NCI-H82 treated with DMSO at 0.1 percent for 48 hours (cell line): ENCODE results near the gene ZNF621.

ENCODE experiments used
- DNase-seq: peaks from one replicate; lab custom pipeline; 2025; ENCODE audit not compliant: unreplicated experiment; lab: John Stamatoyannopoulos, UW

Gene ZNF621

DNA sequence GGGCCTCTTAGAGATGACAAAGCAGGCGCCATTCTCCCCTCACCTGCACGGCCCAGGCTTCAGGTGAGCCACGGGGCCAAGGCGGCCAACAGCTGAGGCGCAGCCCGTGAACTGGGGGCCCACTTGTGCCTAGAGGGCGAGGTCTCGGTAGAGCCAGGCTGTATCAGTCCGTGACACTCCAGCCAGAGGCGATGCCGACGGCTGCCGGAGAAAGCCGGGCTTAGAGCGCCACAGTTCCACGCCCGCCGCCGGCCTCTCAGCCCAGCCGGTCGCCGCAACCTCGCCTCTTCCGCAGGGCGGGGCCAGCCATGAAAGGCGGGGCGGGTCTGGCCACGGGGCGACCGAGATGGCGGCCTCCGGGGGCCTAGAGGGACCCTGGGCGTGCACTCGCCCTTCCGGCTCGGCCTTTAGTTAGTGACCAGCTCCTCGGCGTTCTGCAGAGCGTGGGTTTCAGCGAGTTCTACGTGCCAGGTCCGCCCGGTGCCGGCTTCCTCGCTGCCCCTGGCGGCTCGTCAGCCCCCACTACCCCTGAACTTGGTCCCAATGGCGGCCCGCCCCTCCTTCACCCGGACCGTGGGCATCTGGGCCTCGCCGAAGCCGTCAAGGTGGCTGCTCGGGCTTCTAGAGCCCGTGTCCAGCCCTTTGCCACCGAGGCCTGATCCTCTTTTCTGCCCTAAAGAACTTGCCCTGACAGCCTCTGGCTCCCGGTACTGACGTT, at the start of gene ZNF621:
ZNF621 (plus strand) TSS at position 393 of the 718 bp plus-strand sequence. CDS start 881 bp downstream, outside the sequence.
- peak; percentile 20 for DNase-seq

DNA sequence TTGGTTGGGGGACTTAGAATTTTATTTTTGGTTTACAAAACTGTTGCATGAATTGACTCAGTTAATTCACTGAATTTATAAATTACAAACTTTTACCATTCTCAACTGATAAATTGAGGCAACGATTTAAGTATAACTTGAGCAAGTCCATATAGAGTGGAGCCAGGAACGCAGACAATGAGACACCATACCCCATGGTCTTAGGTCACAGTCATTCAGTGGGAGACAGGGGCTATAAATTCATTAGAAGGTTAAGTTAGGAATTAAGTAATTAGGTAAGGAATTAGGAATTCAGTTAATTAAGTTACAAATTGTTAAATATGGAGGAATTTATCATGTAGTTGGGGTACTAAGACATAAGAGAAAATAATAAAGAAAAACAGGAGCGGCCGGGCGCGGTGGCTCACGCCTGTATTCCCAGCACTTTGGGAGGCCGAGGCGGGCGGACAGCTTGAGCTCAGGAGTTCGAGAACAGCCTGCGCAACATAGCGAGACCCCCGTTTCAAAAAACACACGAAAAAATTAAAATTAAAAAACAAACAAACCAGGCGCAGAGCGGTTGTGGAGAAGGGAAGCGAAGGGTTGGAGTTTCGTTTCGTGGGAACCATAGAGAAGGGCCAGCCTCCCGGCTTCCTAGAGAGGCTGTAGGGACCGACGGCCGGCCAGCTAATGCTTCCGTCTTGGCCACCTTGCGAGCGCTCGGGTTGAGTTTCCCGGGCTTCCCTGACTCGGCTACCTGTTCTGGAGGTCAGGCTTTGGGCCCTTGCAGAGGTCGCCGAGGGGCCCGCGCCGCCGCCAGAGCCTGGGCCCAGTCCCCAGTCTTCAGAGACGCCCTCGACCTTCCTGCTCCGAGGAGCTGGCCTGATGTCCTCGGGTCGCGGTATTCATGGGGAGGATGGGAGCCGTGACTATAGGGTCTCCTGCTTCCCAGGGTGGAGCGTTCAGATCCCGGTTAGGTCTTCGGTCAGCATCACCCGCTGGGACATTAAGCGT, 48.0 kb upstream of the ZNF621 start, which contains the start of gene ZNF619:
ZNF619 (plus strand) TSS at position 645 of the 993 bp plus-strand sequence. CDS start 858 bp downstream, outside the sequence.
- no peak for DNase-seq

DNA sequence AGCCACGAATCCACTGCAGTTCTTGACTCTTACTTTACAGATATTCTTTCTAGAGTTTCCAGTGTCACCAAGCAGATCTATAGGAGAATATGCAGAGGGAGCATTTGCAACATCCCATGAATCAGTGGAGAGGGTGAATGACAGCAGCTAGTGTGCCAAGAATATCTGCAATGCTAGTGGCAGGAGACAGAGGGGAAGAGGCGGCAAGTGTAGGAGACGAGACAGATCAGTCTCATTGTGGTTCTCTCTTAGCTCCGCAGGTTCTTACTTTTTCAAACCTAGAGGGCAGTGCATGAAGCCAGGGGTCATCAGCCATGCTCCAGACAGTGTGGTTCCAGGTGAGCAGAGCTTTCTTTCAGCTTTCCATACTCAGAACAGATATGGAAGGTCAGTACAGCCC, 47.1 kb upstream of the ZNF621 start:
- no peak for DNase-seq

DNA sequence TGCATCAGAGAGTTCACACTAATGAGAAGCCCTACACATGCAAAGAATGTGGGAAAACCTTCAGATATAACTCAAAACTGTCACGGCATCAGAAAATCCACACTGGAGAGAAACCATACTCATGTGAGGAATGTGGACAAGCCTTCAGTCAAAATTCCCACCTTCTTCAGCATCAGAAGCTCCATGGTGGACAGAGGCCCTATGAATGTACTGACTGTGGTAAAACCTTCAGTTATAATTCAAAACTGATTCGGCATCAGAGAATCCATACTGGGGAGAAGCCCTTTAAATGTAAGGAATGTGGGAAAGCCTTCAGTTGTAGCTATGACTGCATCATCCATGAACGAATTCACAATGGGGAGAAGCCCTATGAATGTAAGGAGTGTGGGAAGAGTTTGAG, 37.6 kb upstream of the ZNF621 start:
- no peak for DNase-seq

DNA sequence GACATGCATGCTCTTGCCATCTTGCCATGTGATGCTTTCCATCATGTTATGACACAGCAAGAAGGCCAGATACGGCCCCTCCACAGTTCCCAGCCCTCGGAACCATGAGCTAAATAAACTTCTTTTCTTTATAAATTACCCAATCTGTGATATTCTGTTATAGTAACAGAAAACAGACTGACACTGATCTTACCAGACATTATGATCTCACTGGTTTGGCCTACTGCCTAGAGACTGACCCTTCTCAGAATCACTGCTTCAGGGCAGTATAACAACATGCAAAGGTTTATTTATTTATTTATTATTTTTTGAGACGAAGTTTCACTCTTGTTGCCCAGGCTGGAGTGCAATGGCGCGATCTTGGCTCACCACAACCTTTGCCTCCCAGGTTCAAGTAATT, 33.8 kb upstream of the ZNF621 start:
- DNase-seq = no peak

DNA sequence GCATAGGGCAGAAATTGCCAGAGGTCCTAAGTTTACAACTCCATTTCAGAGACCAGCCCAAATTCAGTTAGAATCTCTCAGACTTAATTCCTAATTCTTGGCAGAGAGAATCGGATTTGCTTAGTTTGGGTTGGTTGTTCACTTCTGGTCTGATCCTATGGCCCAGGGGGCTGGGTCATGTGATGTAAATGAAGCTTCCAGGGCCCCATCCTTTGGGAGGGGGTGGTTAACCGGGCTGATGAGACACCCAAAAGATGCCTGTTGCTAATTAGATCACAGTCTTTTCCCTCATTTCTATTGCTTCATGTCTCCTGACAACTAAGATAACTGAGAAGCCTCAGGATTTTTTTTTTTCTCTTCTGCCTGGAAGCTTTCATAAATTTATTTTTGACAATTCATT, 30.1 kb upstream of the ZNF621 start:
- no peak for DNase-seq

DNA sequence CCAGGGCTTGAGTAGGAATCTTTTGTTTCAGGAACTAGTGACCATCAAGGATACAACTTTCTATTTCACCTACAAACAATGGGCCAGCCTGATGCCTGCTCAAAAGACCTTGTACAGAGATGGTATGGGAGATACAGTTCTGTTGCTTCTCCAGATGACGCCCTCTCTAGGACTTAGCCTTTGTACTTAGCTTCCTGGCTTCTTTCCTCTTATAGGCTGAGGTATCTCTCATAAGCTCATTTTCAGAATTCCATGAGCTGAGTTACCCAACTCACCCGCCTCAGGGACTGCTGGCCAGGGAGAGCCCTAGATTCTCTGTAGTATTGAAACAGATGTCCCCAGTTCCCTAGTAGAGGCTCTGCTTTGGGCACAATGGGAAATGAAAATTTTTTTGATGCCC, 27.5 kb upstream of the ZNF621 start:
- DNase-seq = no peak

DNA sequence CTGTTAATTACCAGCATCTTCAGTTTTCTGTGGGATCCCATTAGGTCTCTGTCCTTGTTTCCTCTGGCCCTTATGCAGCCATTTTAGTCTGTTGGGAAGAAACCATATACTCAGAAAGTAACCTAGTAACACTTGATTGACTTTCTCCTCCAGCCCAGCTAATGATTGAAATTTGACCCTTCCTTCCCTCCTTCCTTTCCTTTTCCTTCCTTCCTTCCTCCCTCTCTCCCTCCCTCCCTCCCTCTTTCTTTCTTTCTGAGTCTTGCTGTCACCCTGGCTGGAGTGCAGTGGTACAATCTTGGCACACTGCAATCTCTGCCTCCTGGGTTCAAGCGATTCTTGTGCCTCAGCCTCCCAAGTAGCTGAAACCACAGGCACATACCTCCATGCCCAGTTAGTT, 24.8 kb upstream of the ZNF621 start:
- DNase-seq = no peak

DNA sequence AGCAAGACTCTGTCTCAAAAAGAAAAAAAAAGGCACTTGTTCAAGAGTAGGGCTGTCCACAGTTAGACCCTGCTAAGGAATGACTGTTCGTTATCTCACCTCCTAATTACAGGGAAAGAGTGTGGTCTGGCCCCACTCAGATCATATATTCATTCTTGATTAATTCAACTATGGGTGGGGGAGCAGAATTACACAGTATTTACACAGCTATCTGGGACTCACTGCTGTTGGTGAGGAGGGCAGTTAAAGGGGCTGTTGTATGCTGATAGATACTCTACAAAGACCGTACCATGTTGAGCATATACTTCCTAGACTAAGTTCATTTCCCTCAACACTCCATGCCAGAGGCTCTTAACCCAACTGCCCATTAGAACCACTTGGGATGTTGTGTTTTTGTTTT, 22.7 kb upstream of the ZNF621 start:
- no peak for DNase-seq

DNA sequence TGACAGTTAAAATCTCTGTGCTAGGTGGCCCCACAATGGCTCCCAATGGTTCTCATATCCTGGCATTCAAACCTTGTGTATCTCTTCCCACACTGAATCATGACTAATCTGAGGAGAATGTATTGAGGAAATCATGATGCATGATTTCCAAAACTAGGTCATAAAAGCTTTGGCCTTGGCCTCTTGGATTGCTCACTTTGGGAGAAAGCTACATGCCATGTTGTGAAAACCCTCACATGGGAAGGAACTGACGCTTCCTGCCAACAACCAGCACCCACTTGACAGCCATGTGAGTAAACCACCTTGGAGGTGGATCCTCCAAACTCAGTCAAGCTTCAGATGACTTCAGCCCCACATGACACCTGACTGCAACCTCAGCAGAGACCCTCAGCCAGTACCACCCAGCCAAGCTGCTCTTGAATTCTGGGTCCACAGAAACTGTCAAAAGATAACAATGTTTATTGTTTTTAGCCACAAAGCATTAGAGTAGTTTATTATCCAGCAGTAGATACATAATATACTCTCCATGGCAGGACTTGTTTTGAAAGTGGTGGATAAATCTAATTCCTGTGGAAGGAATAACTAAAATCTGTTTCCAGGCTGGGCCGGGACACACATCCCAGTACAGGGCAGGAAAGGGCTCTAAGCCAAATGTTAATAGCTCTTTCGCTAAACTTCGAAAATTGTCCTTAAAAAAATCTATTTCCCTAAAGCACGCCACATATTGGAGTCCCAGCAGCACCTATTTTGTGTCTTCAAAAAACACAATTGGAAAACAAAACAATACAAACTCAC, 19.9 kb upstream of the ZNF621 start:
- no peak for DNase-seq

DNA sequence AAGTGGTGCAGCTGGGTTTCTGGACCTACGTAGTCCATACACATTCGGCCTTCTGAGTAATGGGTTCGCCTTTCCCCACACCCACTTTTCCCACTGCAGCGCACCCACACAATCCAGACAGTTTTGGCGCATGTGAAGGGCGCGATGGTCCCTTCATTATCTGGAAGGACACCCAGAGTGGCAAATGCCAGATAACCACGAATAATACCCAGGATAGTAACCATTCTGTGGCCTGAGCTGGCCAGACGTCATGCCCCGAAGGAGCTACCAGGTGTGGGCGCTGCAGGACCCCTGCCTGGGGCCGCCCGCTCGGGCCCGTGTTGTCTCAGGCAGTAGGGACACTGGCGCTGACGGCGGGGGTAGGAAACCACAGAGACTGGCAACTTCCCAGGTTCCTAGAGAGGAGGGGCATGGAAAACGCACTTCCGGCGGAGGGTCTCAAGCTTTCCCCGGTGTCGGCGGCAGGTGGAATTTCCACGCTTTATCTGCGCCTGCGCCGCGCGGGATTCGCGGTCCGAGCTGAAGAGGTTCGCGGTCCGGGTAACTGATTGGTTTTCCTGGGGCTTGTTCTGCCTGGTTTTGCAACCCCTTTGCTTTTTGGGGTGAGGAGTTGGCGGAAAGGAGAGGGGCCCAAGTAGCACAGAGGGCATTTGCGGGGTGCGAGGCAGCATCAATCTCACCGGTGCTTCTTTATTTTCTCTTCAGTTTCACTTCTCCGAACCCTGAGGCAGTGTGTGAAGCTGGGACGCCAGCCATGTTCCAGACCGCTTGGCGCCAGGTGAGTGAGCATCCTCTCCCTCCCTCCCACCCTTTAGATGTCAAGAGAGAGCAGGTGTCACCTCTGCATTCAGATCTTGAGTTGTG, 18.9 kb upstream of the ZNF621 start, which contains the start of gene ZNF620:
ZNF620 (plus strand) TSS at position 441 of the 864 bp plus-strand sequence; CDS start at position 755, 314 bp downstream.
- peak; percentile 73 for DNase-seq

DNA sequence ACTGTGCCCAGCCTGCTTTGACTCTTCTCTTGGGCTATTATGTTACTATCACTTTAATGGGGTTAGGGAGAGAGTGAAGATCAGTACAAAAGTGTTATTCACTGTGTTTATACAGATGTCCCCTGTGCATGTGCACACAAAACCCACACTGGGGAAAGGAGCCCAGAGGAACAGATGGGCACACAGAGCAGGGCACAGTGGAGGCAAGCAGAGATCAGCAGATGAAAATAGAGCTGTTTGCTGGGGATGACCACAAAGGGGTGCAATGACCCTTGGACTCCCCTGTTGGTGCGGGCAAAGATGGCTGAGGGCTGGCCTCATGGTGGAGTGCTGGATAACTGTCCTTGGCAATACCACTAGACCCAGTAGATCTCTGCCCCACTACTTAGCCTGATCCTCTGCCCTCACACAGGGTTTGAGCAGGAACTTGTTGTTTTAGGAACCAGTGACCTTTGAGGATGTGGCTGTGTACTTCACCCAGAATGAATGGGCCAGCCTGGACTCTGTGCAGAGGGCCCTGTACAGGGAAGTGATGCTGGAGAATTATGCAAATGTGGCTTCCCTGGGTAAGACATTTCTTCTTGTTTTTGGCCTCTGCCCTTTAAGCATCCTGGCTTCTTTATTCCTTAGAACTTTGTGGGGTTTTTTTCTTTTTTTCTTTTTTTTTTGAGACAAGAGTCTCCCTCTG, 13.6 kb upstream of the ZNF621 start:
- no peak for DNase-seq

DNA sequence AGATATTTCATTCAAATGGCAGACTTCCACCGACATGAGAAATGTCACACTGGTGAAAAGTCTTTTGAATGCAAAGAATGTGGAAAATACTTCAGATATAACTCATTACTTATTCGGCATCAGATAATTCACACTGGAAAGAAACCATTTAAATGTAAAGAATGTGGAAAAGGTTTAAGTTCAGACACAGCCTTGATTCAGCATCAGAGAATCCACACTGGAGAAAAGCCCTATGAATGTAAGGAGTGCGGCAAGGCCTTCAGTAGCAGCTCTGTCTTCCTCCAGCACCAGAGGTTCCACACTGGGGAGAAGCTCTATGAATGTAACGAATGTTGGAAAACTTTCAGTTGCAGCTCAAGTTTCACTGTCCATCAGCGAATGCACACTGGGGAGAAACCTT, 8.6 kb upstream of the ZNF621 start:
- DNase-seq = no peak

DNA sequence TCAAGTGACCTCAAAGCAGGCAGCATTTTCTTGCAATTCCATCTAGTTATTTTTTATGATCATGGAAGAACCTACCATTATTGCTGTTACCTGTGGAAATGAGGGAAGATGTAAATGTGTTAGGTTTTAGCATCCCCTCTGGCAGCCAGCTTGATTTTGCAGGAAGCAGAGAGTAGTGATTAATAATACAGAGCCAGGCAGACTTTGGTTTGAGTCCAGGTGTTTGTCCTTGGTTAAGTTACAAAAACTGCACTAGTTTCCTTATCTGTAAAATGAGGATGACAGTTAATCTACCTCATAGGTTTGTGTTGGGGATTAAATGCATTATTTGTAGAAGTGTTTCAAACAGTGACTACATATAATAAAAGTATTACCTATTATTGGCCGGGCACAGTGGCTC, 6.7 kb upstream of the ZNF621 start:
- no peak for DNase-seq

DNA sequence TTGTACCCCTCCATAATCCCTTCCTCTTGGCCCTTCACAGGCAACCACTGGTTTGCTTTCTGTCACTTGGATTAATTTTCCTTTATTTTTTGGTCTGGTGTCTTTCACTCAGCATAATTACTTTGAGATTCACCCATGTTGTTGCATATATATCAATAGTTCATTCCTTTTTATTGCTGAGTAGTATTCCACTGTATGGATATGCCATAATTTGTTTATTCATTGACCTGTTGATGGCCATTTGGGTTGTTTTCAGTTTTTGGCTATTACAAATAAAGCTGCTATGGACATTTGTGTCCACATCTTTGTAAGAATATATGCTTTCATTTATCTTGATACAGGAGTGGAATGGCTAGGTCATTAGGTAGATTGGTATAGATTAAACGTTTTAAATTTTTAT, 5.9 kb upstream of the ZNF621 start:
- no peak for DNase-seq

DNA sequence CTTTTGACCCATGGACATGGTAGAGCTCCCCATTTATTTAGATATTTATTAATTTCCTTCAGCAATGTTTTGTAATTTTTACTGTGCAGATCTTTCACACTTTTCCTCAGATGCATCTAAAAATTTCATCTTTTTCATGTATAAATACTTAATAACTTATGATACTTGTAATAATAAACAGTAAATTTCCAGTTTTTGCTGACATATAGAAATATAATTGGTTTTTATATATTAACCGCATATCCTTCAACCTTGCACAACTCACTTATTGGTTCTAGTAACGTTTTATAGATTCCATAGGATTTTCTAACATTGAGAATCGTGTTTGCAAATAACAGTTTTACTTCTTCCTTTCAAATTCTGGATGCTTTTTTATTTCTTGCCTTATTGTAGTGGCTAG, 3.5 kb upstream of the ZNF621 start:
- DNase-seq = no peak

DNA sequence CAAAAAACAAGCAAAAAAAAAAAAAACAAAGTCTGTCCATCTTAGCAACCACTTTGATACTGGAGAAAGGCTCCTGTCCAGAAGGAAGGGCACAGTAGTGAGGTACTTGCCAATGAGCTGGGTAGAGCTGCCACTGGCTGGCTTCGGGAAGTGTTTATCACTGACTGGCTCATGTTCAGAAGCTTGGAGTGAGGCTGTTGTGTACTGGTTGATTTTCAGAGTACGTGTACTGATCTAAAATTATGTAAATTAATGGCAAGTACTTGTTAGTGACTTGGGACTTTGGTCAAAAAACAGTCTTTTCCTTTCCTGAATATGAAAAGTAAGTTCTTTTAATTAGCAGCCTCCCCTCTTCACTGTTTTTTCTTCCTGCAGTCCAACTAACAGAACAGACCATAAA, 979 bp upstream of the ZNF621 start:
- no peak for DNase-seq

DNA sequence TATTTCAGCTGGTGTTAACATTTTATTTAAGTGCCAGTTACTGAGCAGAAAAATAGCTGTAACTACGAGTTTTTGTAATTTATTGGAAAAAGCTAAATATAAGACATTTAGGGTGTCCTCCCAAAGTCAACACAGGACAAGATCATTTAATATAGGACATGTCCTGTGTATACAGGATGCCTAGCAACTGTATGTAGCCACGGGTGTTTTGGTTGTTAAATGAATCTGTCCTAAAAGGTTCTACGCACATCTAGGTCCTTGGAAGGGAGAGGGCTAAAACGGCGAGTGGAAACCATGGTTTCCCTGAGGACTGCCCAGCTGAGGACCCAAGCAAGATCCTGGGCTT, 565 bp upstream of the ZNF621 start:
- DNase-seq = no peak

DNA sequence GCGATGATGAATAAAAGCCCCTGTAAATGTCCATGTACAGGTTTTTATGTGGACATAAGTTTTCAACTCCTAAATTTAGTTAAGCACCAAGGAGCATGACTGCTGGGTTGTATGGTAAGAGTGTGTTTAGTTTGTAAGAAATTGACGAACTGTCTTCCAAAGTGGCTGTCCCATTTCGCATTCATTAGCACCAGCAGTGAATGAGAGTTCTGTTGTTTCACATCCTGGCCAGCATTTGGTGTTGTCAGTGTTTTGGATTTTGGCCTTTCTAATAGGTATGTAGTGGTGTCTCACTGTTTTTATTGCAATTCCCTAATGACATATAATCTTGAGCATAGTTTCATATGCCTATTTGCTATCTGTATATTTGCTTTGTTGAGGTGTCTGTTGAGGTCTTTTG, 3.7 kb downstream of the ZNF621 start:
- DNase-seq = no peak

DNA sequence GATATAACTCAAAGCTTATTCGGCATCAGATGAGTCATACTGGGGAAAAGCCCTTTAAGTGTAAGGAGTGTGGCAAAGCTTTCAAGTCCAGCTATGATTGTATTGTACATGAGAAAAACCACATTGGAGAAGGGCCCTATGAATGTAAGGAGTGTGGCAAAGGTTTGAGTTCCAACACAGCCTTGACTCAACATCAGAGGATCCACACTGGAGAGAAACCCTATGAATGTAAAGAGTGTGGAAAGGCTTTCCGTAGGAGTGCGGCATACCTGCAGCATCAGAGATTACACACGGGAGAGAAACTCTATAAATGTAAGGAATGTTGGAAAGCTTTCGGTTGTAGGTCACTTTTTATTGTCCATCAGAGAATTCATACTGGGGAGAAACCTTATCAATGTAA, 7.5 kb downstream of the ZNF621 start:
- DNase-seq = no peak
